Measurements from ENCODE around the gene TMEM184B. TPM values are rescaled to one million over a fixed set of nuclear protein-coding genes. Genes with fewer than 3 reads are reported as not detected.

Gene TMEM184B
- total RNA-seq, 1 donor = 30.0 TPM

DNA sequence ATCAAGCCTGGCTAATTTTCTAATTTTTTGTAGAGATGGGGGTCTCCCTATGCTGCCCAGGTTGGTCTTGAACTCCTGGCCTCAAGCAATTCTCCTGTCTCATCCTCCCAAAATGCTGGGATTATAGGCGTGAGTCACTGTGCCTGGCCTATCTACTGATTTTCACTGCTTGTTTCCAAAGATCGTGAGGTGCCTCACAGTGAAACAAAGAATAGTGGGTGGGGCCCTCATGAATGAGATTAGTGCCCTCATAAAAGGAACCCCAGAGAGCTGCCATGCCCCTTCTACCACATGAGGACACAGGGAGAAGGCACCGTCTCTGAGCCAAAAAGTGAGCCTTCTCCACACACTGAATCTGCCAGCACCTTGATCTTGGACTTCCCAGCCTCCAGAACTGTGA is 23.5 kb downstream of the TMEM184B start:
- no peaks in the 10 kb centered on the region for H3K4me1 ChIP-seq (ENCODE audit: insufficient read depth, low read length)
- DNase-seq (ENCODE audit: insufficient read length, low spot score, missing footprints) = no peak
- H3K4me2 ChIP-seq (ENCODE audit: insufficient read depth, low read length) = no peak overlapping the region
- H3K79me2 ChIP-seq (ENCODE audit: insufficient read depth, low read length) = peaks cover 82% of the 10 kb centered on the region
- H3K9me3 ChIP-seq (ENCODE audit: low read depth, low read length) = no peaks in the 10 kb centered on the region
- no peaks in the 10 kb centered on the region for H3K27me3 ChIP-seq (ENCODE audit: insufficient read depth, low read length)
- peaks cover 31% of the 10 kb centered on the region for H3K36me3 ChIP-seq (ENCODE audit: insufficient read depth, low read length)
- TF ChIP-seq CTCF (IDR thresholded peaks at IDR 0.05; ENCODE audit: extremely low read depth, low read depth, low read length) = no peak
- H2AFZ ChIP-seq (ENCODE audit: low read length) = no peak overlapping the region
- H3K27ac ChIP-seq (ENCODE audit: low read depth, low read length) = no peak overlapping the region
- peaks cover 52% of the 10 kb centered on the region for H4K20me1 ChIP-seq (ENCODE audit: insufficient read depth, low read length)
- no peak overlapping the region for H3K4me3 ChIP-seq (ENCODE audit: insufficient read depth, low read length)

DNA sequence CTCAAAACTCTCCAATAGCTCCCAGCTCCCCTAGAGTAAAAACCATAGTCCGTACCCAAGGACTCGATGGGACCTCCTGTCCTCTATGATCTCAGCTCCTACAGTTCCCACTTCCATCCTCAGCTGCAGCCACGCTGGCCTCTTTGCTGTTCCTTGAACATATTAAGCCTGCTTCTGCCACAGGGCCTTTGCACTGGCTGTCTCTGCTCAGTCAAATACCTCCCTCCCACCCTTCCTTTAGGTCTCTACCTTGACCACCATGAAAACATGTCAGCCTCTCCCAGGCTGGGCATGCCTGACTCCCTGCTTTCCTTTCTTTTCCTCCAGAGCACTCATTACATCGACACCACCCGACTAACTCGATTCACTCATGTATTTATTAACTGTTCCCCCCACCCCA is 24.5 kb downstream of the TMEM184B start:
- no peak overlapping the region for H3K4me3 ChIP-seq (ENCODE audit: insufficient read depth, low read length)
- H2AFZ ChIP-seq (ENCODE audit: low read length) = no peak overlapping the region
- H3K27me3 ChIP-seq (ENCODE audit: insufficient read depth, low read length) = no peaks in the 10 kb centered on the region
- peaks cover 38% of the 10 kb centered on the region for H3K36me3 ChIP-seq (ENCODE audit: insufficient read depth, low read length)
- peaks cover 3% of the 10 kb centered on the region for H3K4me1 ChIP-seq (ENCODE audit: insufficient read depth, low read length)
- H3K4me2 ChIP-seq (ENCODE audit: insufficient read depth, low read length) = no peak overlapping the region
- H3K27ac ChIP-seq (ENCODE audit: low read depth, low read length) = no peak overlapping the region
- peaks cover 52% of the 10 kb centered on the region for H4K20me1 ChIP-seq (ENCODE audit: insufficient read depth, low read length)
- peaks cover 74% of the 10 kb centered on the region for H3K79me2 ChIP-seq (ENCODE audit: insufficient read depth, low read length)
- H3K9me3 ChIP-seq (ENCODE audit: low read depth, low read length) = no peaks in the 10 kb centered on the region
- peak; percentile 17 for DNase-seq (ENCODE audit: insufficient read length, low spot score, missing footprints)
- no peak for TF ChIP-seq CTCF (IDR thresholded peaks at IDR 0.05; ENCODE audit: extremely low read depth, low read depth, low read length)

DNA sequence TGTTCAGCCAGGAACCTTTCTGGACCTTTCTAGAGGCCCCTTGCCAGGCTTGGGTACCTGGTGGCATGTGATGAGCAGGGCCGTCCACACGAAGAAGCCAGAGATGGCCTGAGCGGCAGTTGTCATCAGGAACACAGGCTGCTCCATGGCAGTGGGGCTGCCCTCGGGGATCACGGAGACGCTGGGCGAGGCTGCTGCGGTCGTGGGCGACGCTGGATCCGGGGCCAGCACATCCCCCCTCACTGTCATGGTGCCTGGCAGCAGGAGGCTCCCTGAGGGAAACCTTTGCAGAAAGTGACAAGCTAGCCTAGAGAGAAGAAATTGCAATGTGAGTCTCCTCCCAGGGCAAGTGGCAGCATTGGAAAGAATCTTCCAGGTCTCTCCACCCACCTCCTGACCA is 25.1 kb downstream of the TMEM184B start:
- Histone ChIP-seq H3K9me3 (ENCODE audit: low read depth, low read length) (no peaks in the 10 kb centered on the region), H3K79me2 (ENCODE audit: insufficient read depth, low read length) (peaks cover 71% of the 10 kb centered on the region), H3K27me3 (ENCODE audit: insufficient read depth, low read length) (no peaks in the 10 kb centered on the region), H3K4me3 (ENCODE audit: insufficient read depth, low read length) (no peak overlapping the region), H2AFZ (ENCODE audit: low read length) (no peak overlapping the region), H3K4me1 (ENCODE audit: insufficient read depth, low read length) (peaks cover 4% of the 10 kb centered on the region), H3K4me2 (ENCODE audit: insufficient read depth, low read length) (no peak overlapping the region), H3K36me3 (ENCODE audit: insufficient read depth, low read length) (peaks cover 41% of the 10 kb centered on the region), H3K27ac (ENCODE audit: low read depth, low read length) (no peak overlapping the region), H4K20me1 (ENCODE audit: insufficient read depth, low read length) (peaks cover 52% of the 10 kb centered on the region)
- peak; percentile 41 for DNase-seq (ENCODE audit: insufficient read length, low spot score, missing footprints)
- no peak for TF ChIP-seq CTCF (IDR thresholded peaks at IDR 0.05; ENCODE audit: extremely low read depth, low read depth, low read length)

DNA sequence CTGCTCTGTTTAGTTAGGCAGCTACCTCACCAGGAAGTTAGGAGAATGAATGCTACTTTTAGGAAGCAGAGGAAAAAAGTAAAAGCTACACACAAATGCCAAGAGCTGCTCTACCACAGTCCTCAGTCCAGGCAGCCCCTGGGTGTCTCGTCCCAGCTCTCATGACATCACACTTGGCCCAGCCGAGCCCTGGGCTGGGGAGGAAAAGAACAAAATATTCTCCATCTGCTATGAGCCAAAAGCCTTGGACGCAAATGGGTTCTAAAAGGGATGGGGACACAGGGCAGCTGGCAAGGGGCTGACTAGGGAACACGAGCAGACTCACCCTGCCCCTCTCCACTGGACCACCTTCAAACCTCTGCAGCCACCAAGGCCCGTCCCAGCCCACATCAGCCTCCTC is 26.1 kb downstream of the TMEM184B start:
- no peak overlapping the region for H2AFZ ChIP-seq (ENCODE audit: low read length)
- no peak overlapping the region for H3K4me2 ChIP-seq (ENCODE audit: insufficient read depth, low read length)
- H3K79me2 ChIP-seq (ENCODE audit: insufficient read depth, low read length) = peaks cover 60% of the 10 kb centered on the region
- peaks cover 43% of the 10 kb centered on the region for H4K20me1 ChIP-seq (ENCODE audit: insufficient read depth, low read length)
- H3K27me3 ChIP-seq (ENCODE audit: insufficient read depth, low read length) = no peaks in the 10 kb centered on the region
- peaks cover 4% of the 10 kb centered on the region for H3K4me1 ChIP-seq (ENCODE audit: insufficient read depth, low read length)
- H3K4me3 ChIP-seq (ENCODE audit: insufficient read depth, low read length) = no peak overlapping the region
- peak; percentile 44 for DNase-seq (ENCODE audit: insufficient read length, low spot score, missing footprints)
- H3K27ac ChIP-seq (ENCODE audit: low read depth, low read length) = no peak overlapping the region
- H3K9me3 ChIP-seq (ENCODE audit: low read depth, low read length) = no peaks in the 10 kb centered on the region
- H3K36me3 ChIP-seq (ENCODE audit: insufficient read depth, low read length) = peaks cover 41% of the 10 kb centered on the region
- no peak for TF ChIP-seq CTCF (IDR thresholded peaks at IDR 0.05; ENCODE audit: extremely low read depth, low read depth, low read length)
